Transverse colon (tissue), 3 donors: ENCODE data around the gene NTF4.

ENCODE experiments used
- CTCF ChIP-seq, 5 experiments: fragments of 200-600 bp in 3 of 5; fragments of 450-650 bp in 2 of 5; sonication (generic) in 3 of 5; IDR thresholded peaks; 1 replicate in 2 of 5; 2 replicates in 3 of 5; pipeline ENCODE4 v1.5.1; 2016 to 2017; ENCODE audit warnings: antibody characterized with exemption in 5 of 5, inconsistent platforms in 3 of 5, mild to moderate bottlenecking in 2 of 5, moderate library complexity in 1 of 5
- POLR2A ChIP-seq: fragments of 450-650 bp; IDR thresholded peaks from one replicate; pipeline ENCODE4 v1.6.1; 2016; ENCODE audit warnings: antibody characterized with exemption, mild to moderate bottlenecking, moderate library complexity

- no peak for TF ChIP-seq POLR2A
- no peak for TF ChIP-seq CTCF (IDR thresholded peaks at IDR 0.05)
Observed at GRCh38 chr19:49111218-49111998, 46.8 kb upstream of the NTF4 start.
